ENCODE results near the gene ABLIM2. TPM values are rescaled to one million over a fixed set of nuclear protein-coding genes. Genes with fewer than 3 reads are reported as not detected.
A peak's percentile ranks its signal among the peaks of the same experiment; 100 is the strongest.

Gene ABLIM2
- total RNA-seq, 1 experiment from 2014 or later: 1.0 TPM

- Histone ChIP-seq H2BK5ac (ENCODE audit: insufficient read length, low read length) (no peak overlapping the region), H2AFZ (ENCODE audit: low read length) (no peak overlapping the region), H2BK15ac (ENCODE audit: low read depth, low read length) (no peak overlapping the region), H3K4ac (ENCODE audit: low read depth, low read length) (no peak overlapping the region), H3K9me3 (ENCODE audit: control insufficient read depth, low read depth, low read length) (no peaks in the 10 kb centered on the region), H3K79me1 (ENCODE audit: insufficient read depth, low read depth, low read length, poor library complexity, severe bottlenecking) (no peaks in the 10 kb centered on the region), H2AK5ac (ENCODE audit: insufficient read length, low read length) (no peak overlapping the region), H3K14ac (ENCODE audit: insufficient read depth, low read length) (peak overlapping the region; percentile 12; the same call in 1 of the 2 replicates), H4K91ac (ENCODE audit: insufficient read length, low read depth, low read length) (no peak overlapping the region), H2BK12ac (ENCODE audit: insufficient read length, low read depth, low read length) (no peak overlapping the region), H4K8ac (replicated peaks; ENCODE audit: insufficient read length, low read depth, low read length) (no peak overlapping the region), H3K23ac (ENCODE audit: insufficient read length, low read depth, low read length) (no peak overlapping the region), H3T11ph (ENCODE audit: low read length) (no peak overlapping the region), H3K23me2 (ENCODE audit: insufficient read length, low read depth, low read length, poor library complexity, severe bottlenecking) (no peaks in the 10 kb centered on the region), H4K5ac (ENCODE audit: insufficient read length, low read depth, low read length) (no peak overlapping the region), H3K9ac (ENCODE audit: extremely low read depth, insufficient read length, low read length) (no peak overlapping the region), H3K56ac (ENCODE audit: insufficient read length, low read depth, low read length) (no peak overlapping the region), H3K4me1 (ENCODE audit: insufficient read depth, low read length) (no peaks in the 10 kb centered on the region; the same call in 1 of the 2 replicates), H3K4me2 (ENCODE audit: insufficient read depth, insufficient read length, low read length) (no peak overlapping the region), H4K20me1 (ENCODE audit: control insufficient read depth, insufficient read depth, insufficient read length) (no peaks in the 10 kb centered on the region), H2BK120ac (ENCODE audit: low read depth, low read length, poor library complexity, severe bottlenecking) (no peak overlapping the region), H2BK20ac (ENCODE audit: low read depth, low read length, poor library complexity, severe bottlenecking) (no peak overlapping the region), H3K18ac (ENCODE audit: insufficient read length, low read depth, low read length) (no peak overlapping the region), H3K27me3 (ENCODE audit: insufficient read depth, low read length) (no peaks in the 10 kb centered on the region), H3K27ac (ENCODE audit: insufficient read length, low read depth, low read length) (no peak overlapping the region), H3K79me2 (ENCODE audit: insufficient read depth, low read length) (no peaks in the 10 kb centered on the region)
- Mint-ChIP-seq H3K9me3 (no peaks in the 10 kb centered on the region), H3K27me3 (ENCODE audit: low read depth) (peaks cover 2% of the 10 kb centered on the region; the same call in 1 of the 2 replicates), H3K4me1 (peaks cover 14 to 21% of the 10 kb centered on the region in 2 experiments), H3K27ac (no peak overlapping the region), H3K36me3 (ENCODE audit: insufficient read depth in 1 of 3, low read depth in 3 of 3) (no peaks in the 10 kb centered on the region), H3K4me3 (no peak overlapping the region)
- DNase-seq: no peak
- no CpG with 5 or more reads among the region's 25 CpGs for WGBS (ENCODE audit: extremely low coverage, insufficient read length, low lambda C conversion rate)
- no peak for TF ChIP-seq CTCF (conservative IDR thresholded peaks at IDR 0.05)
Observed at GRCh38 chr4:8024073-8024786, 134.4 kb downstream of the ABLIM2 start.
